Activated naive CD4-positive, alpha-beta T cell treated with anti-CD3 and anti-CD28 coated beads for 36 hours (primary cell): ENCODE data around the gene ZNF691. TPM values are rescaled to one million over a fixed set of nuclear protein-coding genes. Genes with fewer than 3 reads are reported as not detected.
"Not testable (repeated sequence)": the region's sequence is repeated elsewhere in the genome, so short reads cannot be mapped to it uniquely, and the experiment has no call there.

Source experiments
- CTCF ChIA-PET: fragments of 350-600 bp; sonication (Branson Sonifier 250); formaldehyde crosslinking; loops from one replicate; lab custom pipeline; 2021; ENCODE audit warnings: antibody characterized with exemption; lab: Charles Lee
- DNase-seq: peaks from one replicate; pipeline ENCODE4 v3.0.0-alpha.2; 2020
- H3K27ac Mint-ChIP-seq: one replicate; pipeline ENCODE4 v1.8.0; 2021; ENCODE audit warnings: mild to moderate bottlenecking, mixed read lengths
- H3K27me3 Mint-ChIP-seq: one replicate; pipeline ENCODE4 v1.8.0; 2021; ENCODE audit warnings: low read depth, mixed read lengths
- H3K36me3 Mint-ChIP-seq: one replicate; pipeline ENCODE4 v1.8.0; 2021; ENCODE audit warnings: low read depth, mixed read lengths
- H3K4me1 Mint-ChIP-seq: one replicate; pipeline ENCODE4 v1.8.0; 2021; ENCODE audit warnings: low read depth, mixed read lengths
- H3K4me3 Mint-ChIP-seq: one replicate; pipeline ENCODE4 v1.8.0; 2021; ENCODE audit warnings: mild to moderate bottlenecking, moderate library complexity, mixed read lengths
- H3K9me3 Mint-ChIP-seq: one replicate; pipeline ENCODE4 v1.8.0; 2021; ENCODE audit warnings: mixed read lengths
- intact Hi-C: fragments of 100-400 bp; cut with micrococcal nuclease; formaldehyde crosslinking; loops from one replicate; pipeline ENCODE4 v1.15.1; 2023
- total RNA-seq, 2 experiments: library from RNA; stranded (reverse); gene quantifications; one replicate each; pipeline ENCODE4 v1.2.3, GENCODE V29; 2021

The ZNF691 gene
- total RNA-seq, 2 experiments from 2014 or later = 4.6 to 5.3 TPM

DNA sequence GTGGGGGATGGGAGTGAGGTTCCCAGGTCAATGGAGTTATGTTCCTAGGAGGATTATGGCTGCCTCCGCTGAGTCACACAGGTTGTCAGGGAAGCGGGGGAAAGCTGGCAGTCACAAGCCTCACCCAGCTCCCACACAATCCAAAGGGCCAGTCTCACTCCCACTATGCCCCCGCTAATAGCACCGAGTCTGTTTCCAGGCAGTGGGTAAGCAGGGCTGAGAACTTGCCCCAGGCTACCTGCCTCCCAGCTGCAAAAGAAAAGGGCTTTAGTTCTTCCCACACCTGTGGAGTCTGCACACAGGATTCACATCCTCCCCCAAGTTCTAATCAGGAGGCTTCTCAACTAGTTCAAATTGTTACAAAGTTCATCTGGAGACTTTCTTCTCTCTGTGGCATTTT is 53.5 kb downstream of the ZNF691 start:
- H3K27ac Mint-ChIP-seq, H3K4me3 Mint-ChIP-seq: not testable (repeated sequence)
- H3K9me3 Mint-ChIP-seq = peaks cover 14% of the 10 kb centered on the region

More for the DNA sequence above, 53.5 kb downstream of the ZNF691 start:
- CTCF ChIA-PET = interaction anchor here (1.0 to 1.5 kb wide), 2 partner anchors 14 to 174 kb away, joined by 3 to 5 read pairs; no protein-coding TSS in a partner anchor
- H3K36me3 Mint-ChIP-seq, H3K4me1 Mint-ChIP-seq, intact Hi-C loops, DNase-seq, H3K27me3 Mint-ChIP-seq: not testable (repeated sequence)

Other genes starting within 250 kb of the ZNF691 start
- gene PPIH, start 188.2 kb upstream of the ZNF691 start, total RNA-seq = 100 to 1,000 TPM; 107 to 108 TPM
- 1,000 to 10,000 TPM; 1,773 to 1,887 TPM for gene YBX1, start 164.2 kb upstream of the ZNF691 start, total RNA-seq
- gene CLDN19, start 106.4 kb upstream of the ZNF691 start, total RNA-seq = not detected
- 10 to 100 TPM; 26.4 to 28.6 TPM for gene P3H1, start 79.6 kb upstream of the ZNF691 start, total RNA-seq
- gene C1orf50, start 79.4 kb upstream of the ZNF691 start, total RNA-seq = 1 to 10 TPM; 4.1 to 4.7 TPM
- gene TMEM269, start 61.6 kb upstream of the ZNF691 start, total RNA-seq = under 1 TPM; 0.24 to 0.57 TPM
- 1 to 10 TPM; 3.1 TPM for gene ERMAP, start 29.5 kb upstream of the ZNF691 start, total RNA-seq
- gene SVBP, start 29.2 kb upstream of the ZNF691 start, total RNA-seq = 10 to 100 TPM; 16.4 to 17.0 TPM
- gene SLC2A1, start 112.3 kb downstream of the ZNF691 start, total RNA-seq = 10 to 100 TPM; 21.2 to 22.7 TPM